ENCODE results near the gene FBXL20. TPM values are rescaled to one million over a fixed set of nuclear protein-coding genes. Genes with fewer than 3 reads are reported as not detected.

FBXL20 gene
- total and polyA plus RNA-seq, 2 of the 8 experiments (the other 6 are each of a cell fraction or from before 2014, with no cell fraction given): 5.5 to 11.0 TPM

DNA sequence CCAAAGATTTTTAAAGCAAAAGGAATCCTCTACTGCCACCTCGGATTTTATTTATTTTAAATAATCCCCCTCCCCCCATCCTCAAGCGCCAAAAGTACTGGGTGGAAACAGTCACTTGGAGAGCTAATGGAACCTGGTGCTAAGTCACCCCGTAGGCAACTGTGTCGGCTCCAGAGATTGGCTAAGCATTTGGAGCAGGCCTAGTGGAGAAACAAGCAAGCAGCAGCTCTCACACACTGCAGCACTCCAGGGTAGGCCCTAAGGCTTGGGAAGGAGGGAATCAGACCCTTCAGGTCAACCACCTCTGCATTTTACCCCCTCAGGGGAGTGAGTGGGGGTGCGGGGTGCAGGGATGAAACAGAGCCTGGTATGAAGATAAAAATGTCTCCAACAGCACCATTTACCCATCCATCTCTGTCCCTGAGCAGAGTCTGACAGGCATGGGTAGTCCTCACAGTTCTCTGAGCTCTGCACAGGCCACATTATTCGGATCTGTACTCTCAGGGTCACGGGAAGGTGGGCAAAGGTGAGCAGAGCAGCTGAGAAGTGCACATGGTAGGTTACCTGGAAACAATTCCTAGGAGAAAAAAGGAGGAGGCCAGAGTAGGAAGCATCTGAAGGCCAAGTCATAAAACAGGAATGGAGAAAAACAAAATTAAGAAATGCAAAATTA is 148.5 kb downstream of the FBXL20 start:
- Histone ChIP-seq H3K79me2 (ENCODE audit: control insufficient read depth in 1 of 2, insufficient read depth in 2 of 2, low read length in 2 of 2) (no peaks in the 10 kb centered on the region), H3K4me2 (ENCODE audit: insufficient read depth in 1 of 2, low read depth in 2 of 2, low read length in 2 of 2) (no peak overlapping the region), H4K8ac (ENCODE audit: extremely low read depth, insufficient read depth, low read length) (no peak overlapping the region), H3K9me3 (ENCODE audit: insufficient read depth in 2 of 2, low read depth in 1 of 2, low read length in 1 of 2) (no peaks in the 10 kb centered on the region), H3K27ac (ENCODE audit: low read depth, low read length) (no peak overlapping the region), H2BK5ac (ENCODE audit: low read depth, low read length) (no peak overlapping the region), H4K5ac (ENCODE audit: insufficient read length, low read depth, low read length) (no peak overlapping the region), H3K18ac (ENCODE audit: extremely low read depth, low read length) (no peak overlapping the region), H2BK120ac (replicated peaks; ENCODE audit: low read depth, low read length) (no peak overlapping the region), H2AK5ac (ENCODE audit: low read depth, low read length) (no peak overlapping the region), H3K56ac (replicated peaks; ENCODE audit: insufficient read length, low read depth, low read length) (no peak overlapping the region), H2BK12ac (ENCODE audit: low read depth, low read length) (no peak overlapping the region), H3K4me3 (ENCODE audit: extremely low read depth in 1 of 4, insufficient read depth in 2 of 4, low read depth in 3 of 4, low read length in 4 of 4) (no peak overlapping the region), H3K79me1 (ENCODE audit: low read depth, low read length) (no peaks in the 10 kb centered on the region), H2BK20ac (ENCODE audit: low read length) (no peak overlapping the region), H2BK15ac (ENCODE audit: low read length) (no peak overlapping the region), H3K4me1 (replicated peaks in 1 of 4; ENCODE audit: control insufficient read depth in 3 of 4, insufficient read depth in 4 of 4, low read length in 3 of 4) (0 out of 7 replicates have a peak, but pooled peaks cover 0 to 3% (median 0%) of the 10 kb centered on the region in 4 experiments), H3K4ac (replicated peaks; ENCODE audit: insufficient read length, low read depth, low read length) (no peak overlapping the region), H3K9ac (replicated peaks in 1 of 4; ENCODE audit: extremely low read depth in 1 of 4, low read depth in 3 of 4, low read length in 3 of 4) (no peak overlapping the region), H3K36me3 (ENCODE audit: control insufficient read depth in 2 of 4, insufficient read depth in 4 of 4, low read length in 3 of 4) (peaks cover 0 to 4% (median 0%) of the 10 kb centered on the region in 4 experiments; a peak in 1 of 8 replicates), H3K23ac (ENCODE audit: insufficient read length) (no peak overlapping the region), H2AFZ (ENCODE audit: low read length) (no peak overlapping the region), H4K91ac (replicated peaks; ENCODE audit: insufficient read length, low read length) (no peak overlapping the region), H3K27me3 (replicated peaks in 1 of 4; ENCODE audit: control insufficient read depth in 3 of 4, extremely low read depth in 1 of 4, insufficient read depth in 3 of 4, low read length in 3 of 4) (no peaks in the 10 kb centered on the region; a peak in 1 of 7 replicates), H3K14ac (ENCODE audit: insufficient read length) (no peak overlapping the region), H4K20me1 (replicated peaks in 1 of 2; ENCODE audit: control insufficient read depth in 1 of 2, insufficient read depth in 2 of 2, low read length in 2 of 2) (no peaks in the 10 kb centered on the region), H3K23me2 (ENCODE audit: low read depth, low read length) (no peaks in the 10 kb centered on the region; the same call in 1 of the 2 replicates)
- ChIA-PET CTCF (ENCODE audit: partially characterized antibody) (interaction anchor here (0.6 to 22.6 kb wide), 8 partner anchors 8 to 240 kb away, joined by 3 to 464 read pairs (median 3); no protein-coding TSS in a partner anchor), POLR2A (ENCODE audit: partially characterized antibody) (interaction anchor here (0.7 to 1.6 kb wide), 2 partner anchors 8 to 49 kb away, joined by 3 read pairs; no protein-coding TSS in a partner anchor)
- DNase-seq (ENCODE audit: low read depth in 1 of 2, low spot score in 2 of 2) (no peak), FAIRE-seq (no peak)
- TF ChIP-seq CHD2 (IDR thresholded peaks at IDR 0.05; ENCODE audit: low read length) (no peak), FOSL1 (IDR thresholded peaks at IDR 0.05; ENCODE audit: insufficient read depth, low read depth, low read length) (no peak)
- WGBS, 2 experiments (ENCODE audit: extremely low coverage in 1 of 2, insufficient coverage in 1 of 2, insufficient read length in 1 of 2, insufficient replicate concordance in 2 of 2, low coverage in 1 of 2, low lambda C conversion rate in 2 of 2, missing lambda C conversion rate in 1 of 2): 78% methylated on average over 7 of the region's 7 CpGs; no CpG with 5 or more reads in 1 of the 2 experiments

Measured in H1 (cell line).